Activated CD4-positive, alpha-beta memory T cell treated with anti-CD3 and anti-CD28 coated beads for 36 hours (primary cell): ENCODE measurements around the gene MECP2. TPM values are rescaled to one million over a fixed set of nuclear protein-coding genes. Genes with fewer than 3 reads are reported as not detected.

ENCODE experiments used
- CTCF ChIA-PET: fragments of 350-600 bp; sonication (Branson Sonifier 250); formaldehyde crosslinking; loops from one replicate; lab custom pipeline; 2021; ENCODE audit warnings: antibody characterized with exemption, inconsistent platforms; lab: Charles Lee
- POLR2A ChIA-PET: fragments of 350-600 bp; sonication (Branson Sonifier 250); formaldehyde crosslinking; loops from one replicate; lab custom pipeline; 2021; ENCODE audit warnings: antibody characterized with exemption; lab: Charles Lee
- DNase-seq: peaks from one replicate; pipeline ENCODE4 v3.0.0-alpha.2; 2020
- H3K27ac Mint-ChIP-seq: one replicate; pipeline ENCODE4 v1.8.0; 2021; ENCODE audit warnings: mixed read lengths
- H3K27me3 Mint-ChIP-seq: one replicate; pipeline ENCODE4 v1.8.0; 2021; ENCODE audit warnings: mixed read lengths
- H3K36me3 Mint-ChIP-seq: one replicate; pipeline ENCODE4 v1.8.0; 2021; ENCODE audit warnings: mixed read lengths
- H3K4me1 Mint-ChIP-seq: one replicate; pipeline ENCODE4 v1.8.0; 2021; ENCODE audit warnings: low read depth, mixed read lengths
- H3K4me3 Mint-ChIP-seq: one replicate; pipeline ENCODE4 v1.8.0; 2021; ENCODE audit warnings: mild to moderate bottlenecking, mixed read lengths
- H3K9me3 Mint-ChIP-seq: one replicate; pipeline ENCODE4 v1.8.0; 2021; ENCODE audit warnings: mixed read lengths
- intact Hi-C: fragments of 100-400 bp; cut with micrococcal nuclease; formaldehyde crosslinking; loops from one replicate; pipeline ENCODE4 v1.15.1; 2023
- total RNA-seq, 2 experiments: library from RNA; stranded (reverse); gene quantifications; one replicate each; pipeline ENCODE4 v1.2.3, GENCODE V29; 2021

Gene MECP2
- total RNA-seq, 2 experiments from 2014 or later, result 50.8 to 51.0 TPM

DNA sequence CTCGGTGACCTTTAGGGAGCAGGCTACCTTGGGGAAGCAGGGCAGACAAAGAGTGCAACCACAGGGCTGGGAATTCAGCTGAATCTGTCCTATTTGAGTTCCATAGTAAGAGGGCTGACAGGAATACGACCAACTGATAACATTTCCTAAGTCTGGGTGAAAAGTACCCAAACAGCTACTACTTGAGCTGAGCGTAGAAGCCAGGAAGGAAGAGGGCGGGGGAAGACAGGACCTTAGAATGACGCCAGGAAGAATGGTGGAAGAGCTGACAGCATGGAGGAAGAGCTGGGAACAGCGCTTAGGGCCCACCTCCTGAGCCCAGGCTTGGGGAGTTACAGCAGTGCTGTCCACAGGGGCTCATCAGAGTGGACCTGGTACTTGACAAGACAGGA lies 14.4 kb downstream of the MECP2 start:
- no peak for DNase-seq

DNA sequence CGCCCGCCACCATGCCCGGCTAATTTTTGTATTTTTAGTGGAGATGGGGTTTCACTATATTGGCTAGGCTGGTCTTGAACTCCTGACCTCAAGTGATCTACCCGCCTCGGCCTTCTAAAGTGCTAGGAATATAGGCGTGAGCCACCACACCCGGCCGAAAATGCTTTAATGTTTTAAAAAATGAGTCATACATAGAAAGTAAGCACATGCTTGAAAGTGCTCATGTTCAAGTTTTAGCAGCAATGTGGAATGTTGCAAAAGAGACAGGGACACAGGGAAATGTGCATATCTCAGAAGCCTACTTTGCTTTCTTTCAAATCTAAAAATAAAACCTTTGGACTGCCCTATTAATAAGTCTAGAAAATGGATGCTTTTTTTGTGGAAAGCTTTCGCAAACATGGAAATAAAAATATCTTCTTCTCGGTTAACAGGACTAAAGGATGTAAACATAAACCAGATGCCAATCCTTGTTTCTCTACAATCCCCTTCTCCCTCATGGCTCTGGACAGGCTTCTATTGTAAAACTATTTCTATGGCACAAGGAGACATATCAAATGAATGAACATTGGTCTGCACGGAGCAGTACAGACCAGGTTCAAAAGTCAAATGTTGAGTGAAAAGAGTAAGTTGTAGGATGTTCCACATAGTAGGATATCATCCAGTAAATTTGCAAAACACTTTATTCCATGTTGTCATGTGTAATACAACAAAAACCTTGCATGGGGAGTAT lies 15.0 kb downstream of the MECP2 start:
- Mint-ChIP-seq H3K4me1 (peaks cover 35% of the 10 kb centered on the region), H3K9me3 (no peaks in the 10 kb centered on the region), H3K27ac (peak overlapping the region; percentile 65), H3K27me3 (no peaks in the 10 kb centered on the region), H3K4me3 (no peak overlapping the region), H3K36me3 (peaks cover 19% of the 10 kb centered on the region)
- CTCF ChIA-PET, result interaction anchor here (0.6 to 1.2 kb wide), 2 partner anchors 9 to 31 kb away, joined by 3 read pairs; no protein-coding TSS in a partner anchor
- no peak for DNase-seq
- POLR2A ChIA-PET, result no interaction called here
- intact Hi-C loops, result no loop called here

More for the DNA sequence above, 14.4 kb downstream of the MECP2 start:
- Mint-ChIP-seq H3K27me3 (no peaks in the 10 kb centered on the region), H3K4me1 (peaks cover 40% of the 10 kb centered on the region), H3K4me3 (no peak overlapping the region), H3K9me3 (no peaks in the 10 kb centered on the region), H3K27ac (peak overlapping the region; percentile 65), H3K36me3 (peaks cover 22% of the 10 kb centered on the region)
- POLR2A ChIA-PET, result interaction anchor here (0.8 kb wide), 1 partner anchor 13 kb away, joined by 3 read pairs; no protein-coding TSS in a partner anchor
- CTCF ChIA-PET, result no interaction called here
- intact Hi-C loops, result no loop called here

DNA sequence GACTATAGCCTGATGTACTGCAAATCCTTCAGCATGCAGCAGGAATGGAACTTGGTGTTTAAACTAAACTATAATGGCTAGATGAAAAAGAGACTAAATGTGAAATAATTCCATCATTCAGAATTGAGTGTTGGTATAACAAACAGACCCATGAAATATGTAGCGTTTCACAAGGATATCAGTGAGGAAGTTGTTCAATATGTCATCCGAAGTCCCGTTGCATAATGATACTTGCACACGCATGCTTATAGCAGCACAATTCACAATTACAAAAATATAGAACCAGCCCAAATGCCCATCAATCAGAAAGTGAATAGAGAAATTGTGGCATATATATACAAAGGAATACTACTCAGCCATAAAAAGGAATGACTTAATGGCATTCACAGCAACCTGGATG lies 20.4 kb downstream of the MECP2 start:
- H3K4me3 Mint-ChIP-seq, result no peak overlapping the region
- intact Hi-C loops, result no loop called here
- no peak for DNase-seq
- no peaks in the 10 kb centered on the region for H3K27me3 Mint-ChIP-seq
- ChIA-PET POLR2A (no interaction called here), CTCF (no interaction called here)
- H3K9me3 Mint-ChIP-seq, result no peaks in the 10 kb centered on the region
- H3K36me3 Mint-ChIP-seq, result peaks cover 13% of the 10 kb centered on the region
- H3K4me1 Mint-ChIP-seq, result peaks cover 50% of the 10 kb centered on the region
- no peak overlapping the region for H3K27ac Mint-ChIP-seq

DNA sequence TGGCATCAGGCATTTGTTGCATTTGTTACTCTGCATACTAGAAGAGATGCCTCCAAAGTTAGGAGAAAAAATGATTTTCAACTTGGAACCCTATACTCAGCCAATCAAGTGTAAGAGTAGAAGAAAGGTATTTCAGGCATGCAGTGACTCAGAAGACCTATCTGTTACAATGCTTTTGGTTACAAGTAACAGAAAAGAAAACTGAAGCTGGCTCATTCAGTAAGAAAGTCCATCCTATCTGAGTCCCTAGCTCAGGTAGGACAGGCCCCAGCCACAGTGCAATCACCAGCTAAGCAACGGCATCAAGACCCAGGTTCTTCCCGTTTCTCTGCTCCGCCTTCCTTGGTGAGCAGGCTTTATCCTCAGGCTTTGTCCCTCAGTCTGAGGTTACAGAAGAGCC lies 23.3 kb downstream of the MECP2 start:
- DNase-seq, result no peak
- Mint-ChIP-seq H3K27me3 (no peaks in the 10 kb centered on the region), H3K4me3 (no peak overlapping the region), H3K27ac (peak overlapping the region; percentile 45), H3K9me3 (no peaks in the 10 kb centered on the region), H3K36me3 (peaks cover 12% of the 10 kb centered on the region), H3K4me1 (peaks cover 57% of the 10 kb centered on the region)
- CTCF ChIA-PET, result interaction anchor here (1.0 kb wide), 1 partner anchor 22 kb away, joined by 3 read pairs; no protein-coding TSS in a partner anchor
- POLR2A ChIA-PET, result no interaction called here
- intact Hi-C loops, result no loop called here

DNA sequence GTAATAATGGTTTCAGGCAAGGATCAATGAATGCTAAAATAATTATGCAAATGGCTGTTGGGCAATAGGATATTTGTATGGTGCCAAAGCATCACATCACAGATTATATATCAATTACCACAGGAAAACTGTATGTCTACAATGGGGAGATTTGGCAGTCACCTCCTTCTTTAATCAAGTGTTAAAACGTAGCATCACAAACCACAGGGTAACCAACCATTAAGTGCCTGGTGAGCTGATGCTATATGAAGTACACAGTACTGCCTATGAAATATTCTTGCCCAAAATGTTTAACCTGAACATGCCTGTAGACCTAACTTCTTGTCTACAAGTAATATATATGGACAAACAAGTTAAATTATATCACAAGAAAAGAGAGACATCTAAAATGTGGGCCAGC lies 25.3 kb downstream of the MECP2 start:
- H3K9me3 Mint-ChIP-seq, result no peaks in the 10 kb centered on the region
- no peak overlapping the region for H3K4me3 Mint-ChIP-seq
- DNase-seq, result no peak
- POLR2A ChIA-PET, result no interaction called here
- CTCF ChIA-PET, result no interaction called here
- peaks cover 7% of the 10 kb centered on the region for H3K36me3 Mint-ChIP-seq
- H3K4me1 Mint-ChIP-seq, result peaks cover 58% of the 10 kb centered on the region
- intact Hi-C loops, result no loop called here
- H3K27ac Mint-ChIP-seq, result no peak overlapping the region
- H3K27me3 Mint-ChIP-seq, result no peaks in the 10 kb centered on the region

DNA sequence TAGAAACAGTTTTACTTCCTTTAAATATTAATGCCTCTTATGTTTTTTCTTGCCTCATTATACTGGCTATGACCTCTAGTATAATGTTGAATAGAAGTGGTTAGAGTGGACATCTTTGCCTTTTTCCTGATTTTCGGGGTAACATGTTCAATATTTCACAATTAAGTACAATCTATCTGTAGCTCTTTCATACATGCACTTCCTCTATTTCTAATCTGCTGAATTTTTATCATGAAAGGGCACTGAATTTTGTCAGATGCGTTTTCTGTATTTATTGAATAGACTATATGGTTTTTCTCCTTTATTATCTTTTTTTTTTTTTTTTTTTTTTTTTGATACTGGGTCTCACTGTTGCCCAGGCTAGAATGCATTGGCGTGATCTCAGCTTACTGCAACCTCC lies 29.0 kb downstream of the MECP2 start:
- H3K4me1 Mint-ChIP-seq, result peaks cover 48% of the 10 kb centered on the region
- H3K36me3 Mint-ChIP-seq, result no peaks in the 10 kb centered on the region
- no peaks in the 10 kb centered on the region for H3K27me3 Mint-ChIP-seq
- H3K4me3 Mint-ChIP-seq, result no peak overlapping the region
- intact Hi-C loops, result no loop called here
- no peak overlapping the region for H3K27ac Mint-ChIP-seq
- POLR2A ChIA-PET, result no interaction called here
- DNase-seq, result no peak
- H3K9me3 Mint-ChIP-seq, result no peaks in the 10 kb centered on the region
- CTCF ChIA-PET, result no interaction called here

DNA sequence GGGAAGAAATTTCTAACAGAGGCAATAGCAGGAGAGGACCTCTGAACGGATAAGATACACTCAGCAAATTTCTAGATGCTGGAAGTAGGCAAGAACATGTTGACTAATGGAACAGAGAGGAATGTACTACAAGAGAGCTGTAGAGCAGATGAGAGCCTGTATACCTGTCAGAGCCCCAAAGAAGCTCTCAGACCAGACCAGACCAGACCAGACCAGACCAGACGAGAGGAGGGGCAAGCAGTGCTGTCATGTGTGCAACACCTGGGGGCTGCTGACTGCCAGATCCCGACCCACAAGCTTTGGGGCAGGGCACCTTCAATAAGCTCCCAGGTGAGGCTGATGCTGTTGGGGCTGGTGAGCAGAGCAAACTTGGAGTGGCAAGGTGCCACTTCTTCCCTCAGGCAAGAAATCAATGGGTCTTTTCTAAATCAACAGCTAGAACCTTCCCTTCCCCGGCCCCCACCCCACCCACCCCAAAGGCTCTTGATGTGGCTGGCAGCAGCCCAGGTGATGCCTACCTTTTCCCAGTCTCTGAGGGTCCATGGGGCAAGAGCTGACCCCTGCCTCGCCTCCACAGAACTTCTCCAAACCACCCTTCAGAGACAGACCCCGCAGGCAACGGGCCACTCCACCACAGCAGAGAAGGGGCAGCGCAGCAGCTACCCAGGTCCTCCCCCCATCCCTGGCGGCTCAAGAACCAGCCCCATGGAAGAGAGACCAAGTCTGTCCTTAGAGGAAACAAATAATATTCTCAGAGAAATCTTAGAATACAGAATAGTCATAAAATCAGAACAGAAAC lies 32.7 kb downstream of the MECP2 start:
- ChIA-PET CTCF (no interaction called here), POLR2A (no interaction called here)
- intact Hi-C loops, result no loop called here
- Mint-ChIP-seq H3K27ac (peak overlapping the region; percentile 47), H3K27me3 (no peaks in the 10 kb centered on the region), H3K4me3 (no peak overlapping the region), H3K9me3 (no peaks in the 10 kb centered on the region), H3K4me1 (peaks cover 63% of the 10 kb centered on the region), H3K36me3 (peaks cover 3% of the 10 kb centered on the region)
- no peak for DNase-seq

DNA sequence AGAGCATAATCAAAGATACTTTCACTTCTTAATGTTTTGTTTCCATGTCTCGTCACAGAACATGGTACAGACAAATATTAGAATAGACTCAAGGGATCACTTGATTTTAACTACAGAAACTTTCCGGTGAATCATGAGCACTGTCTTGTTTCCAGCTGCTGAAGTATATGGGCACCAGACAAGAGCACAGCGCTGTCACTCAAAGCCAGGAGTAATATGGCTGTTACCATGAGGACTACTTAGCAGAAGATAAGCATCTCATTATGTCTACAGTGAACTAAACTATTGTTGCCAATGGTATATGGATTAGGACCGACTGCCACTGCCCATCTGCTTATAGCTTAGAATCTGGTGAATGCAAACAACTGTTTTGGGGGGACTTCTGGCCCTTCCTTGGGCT lies 34.3 kb downstream of the MECP2 start:
- intact Hi-C loops, result no loop called here
- H3K27ac Mint-ChIP-seq, result peak overlapping the region; percentile 45
- peaks cover 73% of the 10 kb centered on the region for H3K4me1 Mint-ChIP-seq
- peaks cover 7% of the 10 kb centered on the region for H3K36me3 Mint-ChIP-seq
- no peaks in the 10 kb centered on the region for H3K9me3 Mint-ChIP-seq
- no peak for DNase-seq
- H3K27me3 Mint-ChIP-seq, result no peaks in the 10 kb centered on the region
- POLR2A ChIA-PET, result no interaction called here
- CTCF ChIA-PET, result interaction anchor here (0.8 kb wide), 1 partner anchor 29 kb away, joined by 3 read pairs; no protein-coding TSS in a partner anchor
- H3K4me3 Mint-ChIP-seq, result no peak overlapping the region

DNA sequence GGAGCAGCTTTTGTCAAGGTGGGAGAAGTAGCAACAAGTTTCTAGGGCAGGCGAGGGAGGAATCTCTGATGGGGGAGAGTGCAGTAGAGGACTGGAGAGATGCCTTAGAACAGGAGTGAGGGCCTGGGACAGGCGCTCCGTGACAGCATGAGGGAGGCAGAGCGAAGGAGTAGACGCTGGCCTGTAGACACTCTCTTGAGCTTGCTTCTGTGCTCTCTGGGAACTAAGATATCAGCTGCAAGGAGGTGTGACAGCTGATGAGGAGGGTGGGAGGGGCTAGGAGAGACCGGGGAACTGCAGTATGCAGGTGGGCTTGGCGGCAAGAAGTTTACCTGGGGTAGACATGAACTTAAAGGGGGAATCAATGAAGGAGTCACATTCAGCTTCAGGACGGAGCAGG lies 35.7 kb downstream of the MECP2 start:
- intact Hi-C loops, result no loop called here
- Mint-ChIP-seq H3K4me3 (no peak overlapping the region), H3K9me3 (no peaks in the 10 kb centered on the region), H3K27ac (peak overlapping the region; percentile 78), H3K27me3 (no peaks in the 10 kb centered on the region), H3K36me3 (peaks cover 17% of the 10 kb centered on the region), H3K4me1 (peaks cover 78% of the 10 kb centered on the region)
- no peak for DNase-seq
- POLR2A ChIA-PET, result no interaction called here
- CTCF ChIA-PET, result interaction anchor here (0.8 to 1.1 kb wide), 3 partner anchors 11 to 247 kb away, joined by 3 to 4 read pairs (median 3); no protein-coding TSS in a partner anchor

DNA sequence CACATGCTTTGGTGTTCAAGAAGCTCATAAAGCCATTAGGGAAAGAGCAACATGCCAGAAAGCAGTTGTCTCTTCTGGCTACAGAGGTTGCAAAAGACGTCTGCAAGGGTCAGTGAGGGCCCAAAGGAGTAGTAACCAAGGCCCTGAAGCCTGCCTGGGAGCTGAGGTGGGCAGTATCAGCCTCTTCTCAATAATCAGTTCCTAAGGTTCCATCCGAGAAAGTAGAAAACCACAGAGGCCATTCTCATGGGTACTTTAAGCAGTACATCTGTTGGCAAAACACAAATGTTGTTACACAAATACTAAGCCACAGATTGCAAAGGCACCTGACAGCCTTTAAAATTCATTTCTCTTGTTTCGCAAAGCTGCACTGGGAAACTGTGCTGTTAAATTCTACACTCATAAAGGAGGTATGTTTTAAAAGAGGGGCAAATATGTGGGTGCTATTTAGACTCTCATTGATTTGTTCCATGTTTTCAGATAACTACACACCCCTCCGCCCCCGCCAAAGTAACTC lies 37.7 kb downstream of the MECP2 start:
- intact Hi-C loops, result loop anchor here (5.0 kb wide), 1 partner anchor 38 kb away; the partner anchor contains the start of gene MECP2
- CTCF ChIA-PET, result no interaction called here

DNA sequence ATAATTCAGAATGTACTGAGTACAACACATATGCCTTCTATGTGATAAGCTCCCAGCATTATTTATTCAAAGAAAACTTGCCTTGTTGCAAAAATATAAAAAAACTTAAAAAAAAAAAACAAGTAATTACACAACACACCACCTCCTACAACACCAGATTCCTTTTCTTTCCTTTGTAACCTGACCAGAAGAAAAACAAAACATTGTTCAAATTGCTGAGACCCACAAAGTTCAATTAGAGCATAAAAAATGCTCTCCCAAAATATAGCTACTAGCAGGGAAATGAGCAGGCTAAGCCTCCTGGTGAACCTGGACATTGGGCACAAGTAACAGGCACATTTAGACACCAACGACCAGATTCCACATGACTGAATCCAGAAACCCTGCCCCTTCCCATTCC lies 38.3 kb downstream of the MECP2 start:
- H3K27me3 Mint-ChIP-seq, result no peaks in the 10 kb centered on the region
- intact Hi-C loops, result loop anchor here (5.0 kb wide), 1 partner anchor 38 kb away; the partner anchor contains the start of gene MECP2
- ChIA-PET CTCF (no interaction called here), POLR2A (no interaction called here)
- DNase-seq, result no peak
- H3K9me3 Mint-ChIP-seq, result no peaks in the 10 kb centered on the region
- peak overlapping the region; percentile 76 for H3K27ac Mint-ChIP-seq
- peaks cover 21% of the 10 kb centered on the region for H3K36me3 Mint-ChIP-seq
- H3K4me3 Mint-ChIP-seq, result no peak overlapping the region
- H3K4me1 Mint-ChIP-seq, result peaks cover 74% of the 10 kb centered on the region

More for the DNA sequence above, 37.7 kb downstream of the MECP2 start:
- POLR2A ChIA-PET, result no interaction called here
- no peaks in the 10 kb centered on the region for H3K9me3 Mint-ChIP-seq
- no peak overlapping the region for H3K4me3 Mint-ChIP-seq
- no peaks in the 10 kb centered on the region for H3K27me3 Mint-ChIP-seq
- DNase-seq, result no peak
- H3K27ac Mint-ChIP-seq, result peak overlapping the region; percentile 76
- peaks cover 21% of the 10 kb centered on the region for H3K36me3 Mint-ChIP-seq
- H3K4me1 Mint-ChIP-seq, result peaks cover 79% of the 10 kb centered on the region
